HG02885 (cell line): ENCODE results near the gene ZNF124.
A peak's percentile ranks its signal among the peaks of the same experiment; 100 is the strongest.
"Not testable (repeated sequence)": the region's sequence is repeated elsewhere in the genome, so short reads cannot be mapped to it uniquely, and the experiment has no call there.

ENCODE experiments used
- ATAC-seq: cut with Tn5 transposase; IDR thresholded peaks from one replicate; pipeline ENCODE4 v1.9.1; 2021; ENCODE audit warnings: mild to moderate bottlenecking; ENCODE audit not compliant: unreplicated experiment, poor library complexity

ZNF124 gene

GRCh38 chr1:247173431-247173830, 1.6 kb upstream of the ZNF124 start:
- ATAC-seq = no peak

- ATAC-seq = no peak
Measured at GRCh38 chr1:247172996-247173395, 1.2 kb upstream of the ZNF124 start.

- ATAC-seq = peak; percentile 57
Measured at GRCh38 chr1:247171443-247171842, 377 bp downstream of the ZNF124 start.

- ATAC-seq = no peak
Measured at GRCh38 chr1:247165674-247166073, 6.1 kb downstream of the ZNF124 start.

GRCh38 chr1:247164694-247165093, 7.1 kb downstream of the ZNF124 start:
- no peak for ATAC-seq

GRCh38 chr1:247156787-247157232, 15.0 kb downstream of the ZNF124 start:
- no peak for ATAC-seq

GRCh38 chr1:247147781-247148180, 24.0 kb downstream of the ZNF124 start:
- ATAC-seq = no peak

GRCh38 chr1:247147120-247147519, 24.7 kb downstream of the ZNF124 start:
- not testable (repeated sequence) for ATAC-seq

- ATAC-seq = no peak
Measured at GRCh38 chr1:247146671-247147070, 25.1 kb downstream of the ZNF124 start.

GRCh38 chr1:247145279-247145678, 26.5 kb downstream of the ZNF124 start:
- no peak for ATAC-seq

GRCh38 chr1:247139557-247139956, 32.3 kb downstream of the ZNF124 start:
- ATAC-seq = not testable (repeated sequence)

GRCh38 chr1:247131236-247131635, 40.6 kb downstream of the ZNF124 start:
- no peak for ATAC-seq

- not testable (repeated sequence) for ATAC-seq
Measured at GRCh38 chr1:247127519-247128282, 44.1 kb downstream of the ZNF124 start.

GRCh38 chr1:247126601-247127000, 45.2 kb downstream of the ZNF124 start:
- ATAC-seq = peak; percentile 66

GRCh38 chr1:247126166-247126565, 45.7 kb downstream of the ZNF124 start:
- ATAC-seq = peak; percentile 98

GRCh38 chr1:247121382-247121781, 50.4 kb downstream of the ZNF124 start:
- no peak for ATAC-seq

- ATAC-seq = not testable (repeated sequence)
Measured at GRCh38 chr1:247120408-247120668, 51.5 kb downstream of the ZNF124 start.

- no peak for ATAC-seq
Measured at GRCh38 chr1:247119600-247120407, 52.0 kb downstream of the ZNF124 start.

GRCh38 chr1:247118946-247119446, 52.8 kb downstream of the ZNF124 start:
- no peak for ATAC-seq

GRCh38 chr1:247115545-247115944, 56.3 kb downstream of the ZNF124 start:
- no peak for ATAC-seq

- ATAC-seq = no peak
Measured at GRCh38 chr1:247115141-247115510, 56.7 kb downstream of the ZNF124 start.
